CD4-positive, alpha-beta T cell treated with Interleukin-6 for 4 hours (primary cell): Measurements from ENCODE around the gene ZDBF2.
"Not testable (repeated sequence)": the region's sequence is repeated elsewhere in the genome, so short reads cannot be mapped to it uniquely, and the experiment has no call there.

ENCODE experiments used
- DNase-seq: peaks from one replicate; pipeline ENCODE4 v3.0.0-alpha.2; 2020; ENCODE audit warnings: mixed read lengths

The ZDBF2 gene

GRCh38 chr2:206274434-206275311, at the start of gene ZDBF2:
Gene ZDBF2, plus strand, starts transcription at chr2:206274663. Its CDS starts 7,187 bp downstream, at chr2:206281850.
- peak; percentile 55 for DNase-seq

- DNase-seq = no peak
Observed at GRCh38 chr2:206225435-206226232, 48.8 kb upstream of the ZDBF2 start.

GRCh38 chr2:206228636-206229035, 45.8 kb upstream of the ZDBF2 start:
- DNase-seq = not testable (repeated sequence)

GRCh38 chr2:206229642-206230041, 44.8 kb upstream of the ZDBF2 start:
- no peak for DNase-seq

GRCh38 chr2:206230060-206230762, 44.3 kb upstream of the ZDBF2 start:
- DNase-seq = no peak

GRCh38 chr2:206231669-206232286, 42.7 kb upstream of the ZDBF2 start:
- no peak for DNase-seq

GRCh38 chr2:206232287-206233035, 42.0 kb upstream of the ZDBF2 start:
- no peak for DNase-seq

GRCh38 chr2:206239157-206239556, 35.3 kb upstream of the ZDBF2 start:
- no peak for DNase-seq

GRCh38 chr2:206240327-206240726, 34.1 kb upstream of the ZDBF2 start:
- no peak for DNase-seq

- no peak for DNase-seq
Observed at GRCh38 chr2:206241736-206242135, 32.7 kb upstream of the ZDBF2 start.

- no peak for DNase-seq
Observed at GRCh38 chr2:206245265-206245672, 29.2 kb upstream of the ZDBF2 start.

GRCh38 chr2:206250041-206250897, 24.2 kb upstream of the ZDBF2 start:
- DNase-seq = no peak

- no peak for DNase-seq
Observed at GRCh38 chr2:206253125-206253776, 21.2 kb upstream of the ZDBF2 start.

- DNase-seq = no peak
Observed at GRCh38 chr2:206253777-206254166, 20.7 kb upstream of the ZDBF2 start.

GRCh38 chr2:206255003-206255402, 19.5 kb upstream of the ZDBF2 start:
- DNase-seq = no peak

GRCh38 chr2:206256706-206257205, 17.7 kb upstream of the ZDBF2 start:
- no peak for DNase-seq

- DNase-seq = no peak
Observed at GRCh38 chr2:206257350-206257749, 17.1 kb upstream of the ZDBF2 start.

GRCh38 chr2:206257861-206258260, 16.6 kb upstream of the ZDBF2 start:
- no peak for DNase-seq

- DNase-seq = not testable (repeated sequence)
Observed at GRCh38 chr2:206258615-206259014, 15.8 kb upstream of the ZDBF2 start.
